B cell (primary cell): ENCODE data around the gene WDR62.

ENCODE experiments used
- EZH2 ChIP-seq: IDR thresholded peaks from 2 replicates; pipeline ENCODE4 v1.6.1; 2012; ENCODE audit warnings: borderline replicate concordance, low read depth, mild to moderate bottlenecking, moderate library complexity, low read length; ENCODE audit not compliant: insufficient read depth, poor library complexity, severe bottlenecking
- TF ChIP-seq, protein P1 (sequence below): fragments of 200-600 bp; IDR thresholded peaks from one replicate; pipeline ENCODE4 v1.8.0; 2022; ENCODE audit warnings: antibody characterized with exemption, mild to moderate bottlenecking

DNA sequence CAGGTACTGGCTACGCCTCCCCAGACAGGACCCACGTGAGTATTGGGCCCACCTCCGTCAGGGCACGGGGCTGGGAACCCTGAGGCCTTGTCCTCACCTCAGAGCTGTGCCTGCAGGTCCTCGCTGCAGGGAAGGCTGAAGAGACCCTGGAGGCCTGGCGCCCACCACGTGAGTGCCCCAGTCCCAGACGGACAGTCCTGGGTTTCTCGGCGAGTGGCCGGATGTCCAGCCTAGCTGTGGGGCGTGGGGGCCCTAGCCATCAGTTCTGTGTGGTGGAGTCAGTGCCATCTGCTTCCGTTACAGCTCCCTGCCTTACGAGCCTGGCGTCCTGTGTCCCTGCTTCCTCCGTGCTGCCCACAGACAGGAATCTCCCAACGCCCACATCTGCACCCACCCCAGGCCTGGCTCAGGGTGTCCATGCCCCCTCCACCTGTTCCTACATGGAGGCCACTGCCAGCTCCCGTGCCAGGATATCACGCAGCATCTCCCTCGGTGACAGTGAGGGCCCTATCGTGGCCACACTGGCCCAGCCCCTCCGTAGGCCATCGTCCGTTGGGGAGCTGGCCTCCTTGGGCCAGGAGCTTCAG is 48.4 kb downstream of the WDR62 start:
- TF ChIP-seq, protein P1, sequence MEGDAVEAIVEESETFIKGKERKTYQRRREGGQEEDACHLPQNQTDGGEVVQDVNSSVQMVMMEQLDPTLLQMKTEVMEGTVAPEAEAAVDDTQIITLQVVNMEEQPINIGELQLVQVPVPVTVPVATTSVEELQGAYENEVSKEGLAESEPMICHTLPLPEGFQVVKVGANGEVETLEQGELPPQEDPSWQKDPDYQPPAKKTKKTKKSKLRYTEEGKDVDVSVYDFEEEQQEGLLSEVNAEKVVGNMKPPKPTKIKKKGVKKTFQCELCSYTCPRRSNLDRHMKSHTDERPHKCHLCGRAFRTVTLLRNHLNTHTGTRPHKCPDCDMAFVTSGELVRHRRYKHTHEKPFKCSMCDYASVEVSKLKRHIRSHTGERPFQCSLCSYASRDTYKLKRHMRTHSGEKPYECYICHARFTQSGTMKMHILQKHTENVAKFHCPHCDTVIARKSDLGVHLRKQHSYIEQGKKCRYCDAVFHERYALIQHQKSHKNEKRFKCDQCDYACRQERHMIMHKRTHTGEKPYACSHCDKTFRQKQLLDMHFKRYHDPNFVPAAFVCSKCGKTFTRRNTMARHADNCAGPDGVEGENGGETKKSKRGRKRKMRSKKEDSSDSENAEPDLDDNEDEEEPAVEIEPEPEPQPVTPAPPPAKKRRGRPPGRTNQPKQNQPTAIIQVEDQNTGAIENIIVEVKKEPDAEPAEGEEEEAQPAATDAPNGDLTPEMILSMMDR = no peak
- TF ChIP-seq EZH2 = no peak
